SK-N-SH (cell line): ENCODE measurements around the gene ARHGEF17. TPM values are rescaled to one million over a fixed set of nuclear protein-coding genes. Genes with fewer than 3 reads are reported as not detected.

Source experiments
- CTCF ChIA-PET: fragments of 300-600, 350-600 bp; formaldehyde crosslinking; extraction: SDS; loops from one replicate; lab custom pipeline; 2021; lab: Yijun Ruan, JAX
- POLR2A ChIA-PET: fragments of 350-600 bp; sonication (Branson Sonifier 250); formaldehyde crosslinking; extraction: SDS; loops from one replicate; lab custom pipeline; 2020; ENCODE audit warnings: antibody characterized with exemption, inconsistent platforms; lab: Yijun Ruan, JAX
- DNase-seq: peaks from one replicate; pipeline ENCODE4 v3.0.0; 2012
- H2AFZ ChIP-seq: fragments of 200-600 bp; sonication (generic); 2 replicates; pipeline ENCODE4 v1.8.1; 2016; ENCODE audit warnings: antibody characterized with exemption, mild to moderate bottlenecking, low read depth
- H3F3A ChIP-seq: fragments of 200-600 bp; sonication (generic); replicated peaks from 2 replicates; pipeline ENCODE3; 2016; ENCODE audit warnings: antibody characterized with exemption, mild to moderate bottlenecking; ENCODE audit not compliant: insufficient read depth
- H3K27ac ChIP-seq, 2 experiments: fragments of 200-500 bp in 1 of 2; fragments of 200-600 bp in 1 of 2; sonication (Bioruptor generic) in 1 of 2; sonication (generic), shearing (Covaris generic) in 1 of 2; 2 replicates each; pipeline versions ENCODE4 v1.5.1 to v1.6.1; 2014 to 2016; ENCODE audit warnings: low read depth in 2 of 2, inconsistent platforms in 1 of 2, low read length in 1 of 2, mild to moderate bottlenecking in 1 of 2, mixed read lengths in 1 of 2
- H3K27me3 ChIP-seq: fragments of 200-600 bp; sonication (generic), shearing (Covaris generic); 2 replicates; pipeline ENCODE4 v1.6.1; 2016; ENCODE audit warnings: mixed run types; ENCODE audit not compliant: insufficient read depth
- H3K36me3 ChIP-seq, 2 experiments: fragments of 200-500 bp in 1 of 2; fragments of 200-600 bp in 1 of 2; sonication (Bioruptor generic) in 1 of 2; sonication (generic) in 1 of 2; replicated peaks in 1 of 2; 2 replicates each; pipeline versions ENCODE3 to v1.5.1; 2014 to 2016; ENCODE audit warnings: low read length in 1 of 2, mild to moderate bottlenecking in 1 of 2; ENCODE audit not compliant: insufficient read depth in 2 of 2, control insufficient read depth in 1 of 2
- H3K4me1 ChIP-seq, 2 experiments: fragments of 200-500 bp in 1 of 2; fragments of 200-600 bp in 1 of 2; sonication (Bioruptor generic) in 1 of 2; sonication (generic), shearing (Covaris generic) in 1 of 2; 2 replicates each; pipeline versions ENCODE4 v1.5.1 to v1.6.1; 2014 to 2016; ENCODE audit warnings: low read depth in 1 of 2, low read length in 1 of 2, mixed run types in 1 of 2; ENCODE audit not compliant: insufficient read depth in 2 of 2, control insufficient read depth in 1 of 2
- H3K4me2 ChIP-seq: fragments of 200-600 bp; sonication (generic), shearing (Covaris generic); 2 replicates; pipeline ENCODE4 v1.6.1; 2017; ENCODE audit warnings: mixed run types
- H3K4me3 ChIP-seq, 2 experiments: fragments of 200-500 bp in 1 of 2; fragments of 200-600 bp in 1 of 2; sonication (Bioruptor generic) in 1 of 2; sonication (generic), shearing (Covaris generic) in 1 of 2; 2 replicates each; pipeline versions ENCODE4 v1.5.1 to v1.8.1; 2014 to 2016; ENCODE audit warnings: low read depth in 2 of 2, inconsistent platforms in 1 of 2, low read length in 1 of 2, mild to moderate bottlenecking in 1 of 2, mixed read lengths in 1 of 2, moderate library complexity in 1 of 2
- H3K79me2 ChIP-seq: fragments of 200-600 bp; sonication (generic); 2 replicates; pipeline ENCODE4 v1.8.1; 2017; ENCODE audit warnings: mild to moderate bottlenecking; ENCODE audit not compliant: insufficient read depth
- H3K9ac ChIP-seq: fragments of 200-600 bp; sonication (generic); 2 replicates; pipeline ENCODE4 v1.6.1; 2017; ENCODE audit warnings: mixed run types
- H3K9me2 ChIP-seq: fragments of 200-600 bp; sonication (generic); 2 replicates; pipeline ENCODE4 v1.6.1; 2017; ENCODE audit warnings: mixed run types
- H3K9me3 ChIP-seq: fragments of 200-600 bp; sonication (generic); 2 replicates; pipeline ENCODE4 v1.6.1; 2017; ENCODE audit warnings: mixed run types, mild to moderate bottlenecking, moderate library complexity
- H4K20me1 ChIP-seq: fragments of 200-600 bp; sonication (generic); 2 replicates; pipeline ENCODE4 v1.6.1; 2017; ENCODE audit warnings: mild to moderate bottlenecking, mixed run types; ENCODE audit not compliant: insufficient read depth
- CHD2 ChIP-seq: fragments of 150-350 bp; IDR thresholded peaks from 2 replicates; pipeline ENCODE4 v1.6.1; 2018; ENCODE audit warnings: low read length; ENCODE audit not compliant: partially characterized antibody
- FOXM1 ChIP-seq: IDR thresholded peaks from 2 replicates; pipeline ENCODE4 v1.4.0; 2012; ENCODE audit warnings: low read depth, mild to moderate bottlenecking
- NRF1 ChIP-seq: IDR thresholded peaks from 2 replicates; pipeline ENCODE4 v1.6.1; 2012; ENCODE audit warnings: low read depth, mild to moderate bottlenecking, low read length
- RXRA ChIP-seq: IDR thresholded peaks from 2 replicates; pipeline ENCODE4 v1.4.0; 2012; ENCODE audit warnings: low read depth, mild to moderate bottlenecking, borderline replicate concordance
- SIN3A ChIP-seq: IDR thresholded peaks from 2 replicates; pipeline ENCODE4 v1.6.1; 2012; ENCODE audit warnings: low read depth, mild to moderate bottlenecking, low read length, moderate library complexity, borderline replicate concordance
- YY1 ChIP-seq: IDR thresholded peaks from 2 replicates; pipeline ENCODE4 v1.4.0; 2012; ENCODE audit warnings: low read depth, mild to moderate bottlenecking
- ZBTB33 ChIP-seq: IDR thresholded peaks from 2 replicates; pipeline ENCODE4 v1.4.0; 2012; ENCODE audit warnings: low read depth, borderline replicate concordance
- WGBS: methylation state at CpG from one replicate; pipeline ENCODE4 v1.1.6; 2017; ENCODE audit warnings: low lambda C conversion rate; 5-methylcytosine and 5-hydroxymethylcytosine counted together
- polyA plus RNA-seq, 3 experiments: library from polyadenylated mRNA; depleted of rRNA; stranded (reverse); fragments of >200 nt; gene quantifications; 2 replicates each; pipeline ENCODE4 v1.2.3, GENCODE V29; 2012

ARHGEF17 gene
- polyA plus RNA-seq, 1 of the 3 experiments (the other 2 are of a cell fraction) = 45.9 TPM

GRCh38 chr11:73263640-73264039, 44.4 kb upstream of the ARHGEF17 start:
- Histone ChIP-seq H3K4me3 (no peak overlapping the region), H4K20me1 (no peaks in the 10 kb centered on the region), H3K4me1 (peaks cover under 1 to 1% of the 10 kb centered on the region in 2 experiments; a peak in 3 of 4 replicates), H3K27ac (no peak overlapping the region), H3K36me3 (no peaks in the 10 kb centered on the region), H3K9ac (no peak overlapping the region), H2AFZ (no peak overlapping the region), H3K79me2 (no peaks in the 10 kb centered on the region), H3K4me2 (no peak overlapping the region), H3F3A (peaks cover 4% of the 10 kb centered on the region), H3K9me3 (no peaks in the 10 kb centered on the region), H3K9me2 (no peaks in the 10 kb centered on the region), H3K27me3 (no peaks in the 10 kb centered on the region)
- DNase-seq = no peak
- ChIA-PET POLR2A (no interaction called here), CTCF (interaction anchor here (12.4 to 15.0 kb wide), 2 partner anchors 22 kb away, joined by 133 to 179 read pairs; no protein-coding TSS in a partner anchor)
- 80% methylated on average over 2 of the region's 2 CpGs for WGBS
- no peak for TF ChIP-seq FOXM1
- TF ChIP-seq NRF1 = no peak
- TF ChIP-seq YY1 = no peak
- TF ChIP-seq SIN3A = no peak
- no peak for TF ChIP-seq ZBTB33
- no peak for TF ChIP-seq CHD2

GRCh38 chr11:73265278-73265810, 42.7 kb upstream of the ARHGEF17 start:
- H4K20me1 ChIP-seq = no peaks in the 10 kb centered on the region
- no peak overlapping the region for H3K9ac ChIP-seq
- TF ChIP-seq YY1 (no peak), RXRA (no peak)
- H3K9me3 ChIP-seq = no peaks in the 10 kb centered on the region
- no peak for DNase-seq
- CTCF ChIA-PET = interaction anchor here (1.1 to 15.0 kb wide), 4 partner anchors 13 to 70 kb away, joined by 3 to 179 read pairs (median 72); no protein-coding TSS in a partner anchor
- WGBS = 90% methylated on average over 3 of the region's 4 CpGs
- no peaks in the 10 kb centered on the region for H3K36me3 ChIP-seq
- peaks cover 0 to 18% of the 10 kb centered on the region in 2 experiments; a peak in 1 of 4 replicates for H3K4me1 ChIP-seq
- H3F3A ChIP-seq = no peaks in the 10 kb centered on the region
- no peak overlapping the region for H2AFZ ChIP-seq
- H3K9me2 ChIP-seq = no peaks in the 10 kb centered on the region
- H3K27ac ChIP-seq = no peak overlapping the region
- no peaks in the 10 kb centered on the region for H3K27me3 ChIP-seq
- no peaks in the 10 kb centered on the region for H3K79me2 ChIP-seq
- no peak overlapping the region for H3K4me2 ChIP-seq
- POLR2A ChIA-PET = no interaction called here
- H3K4me3 ChIP-seq = no peak overlapping the region
